Measurements from ENCODE around the gene MRGPRF.

The MRGPRF gene

DNA sequence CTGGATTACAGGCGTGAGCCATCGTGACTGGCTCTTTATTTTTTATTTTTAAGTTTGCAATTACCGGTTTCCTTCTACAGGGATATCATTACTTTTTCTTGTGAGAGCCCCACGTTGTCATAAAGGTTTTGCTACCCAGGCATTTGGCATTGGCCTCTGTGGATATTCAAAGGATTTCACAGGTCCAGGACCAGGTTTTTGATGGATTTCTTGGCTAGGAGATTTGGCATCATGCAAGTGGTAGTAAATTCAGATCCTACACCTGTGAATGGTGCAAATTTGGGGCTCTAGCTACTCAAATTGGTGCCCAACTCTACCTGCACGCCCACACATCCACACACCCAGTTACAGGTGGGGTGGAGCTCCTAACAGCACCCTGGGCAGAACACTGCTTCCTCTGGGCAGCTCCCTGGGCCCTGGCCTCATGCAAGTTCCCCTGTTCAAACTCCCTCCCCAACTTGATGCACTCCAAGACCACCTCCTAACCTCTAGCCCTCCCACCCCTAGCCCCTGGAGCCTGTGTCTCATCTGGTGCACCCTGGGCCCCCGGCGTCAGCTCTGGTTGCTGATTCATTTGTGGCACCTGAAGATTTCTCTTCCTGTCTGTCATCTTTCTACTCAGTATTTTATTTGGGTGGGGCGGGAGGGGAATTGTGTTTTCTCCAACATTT is 23.0 kb downstream of the MRGPRF start:
- CTCF ChIA-PET: interaction anchor here (1.6 kb wide), 1 partner anchor 11 kb away, joined by 9 read pairs; no protein-coding TSS in a partner anchor
- POLR2A ChIA-PET: no interaction called here
- no peak for DNase-seq (ENCODE audit: extremely low spot score)
- no peak for TF ChIP-seq CTCF (IDR thresholded peaks at IDR 0.05; ENCODE audit: control extremely low read depth, extremely low read depth, low read depth, missing control alignments)

DNA sequence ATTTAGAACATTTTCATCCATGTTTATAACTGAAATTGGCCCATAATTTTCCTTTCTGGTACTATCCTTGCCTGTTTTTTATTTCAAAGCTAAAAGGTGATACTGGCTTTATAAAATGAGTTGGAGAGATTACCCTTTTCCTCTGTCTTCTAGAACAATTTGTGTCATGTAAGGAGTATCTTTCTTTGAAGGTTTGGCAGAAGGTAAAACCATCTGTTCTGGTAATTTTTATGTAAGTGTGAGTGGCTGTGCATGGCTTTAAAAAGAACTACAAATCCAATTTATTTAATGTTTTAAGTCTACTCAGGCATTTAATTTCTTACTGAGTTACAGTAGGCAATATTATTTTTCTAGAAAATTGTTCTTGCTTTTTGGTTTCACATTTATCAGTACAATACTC is 24.6 kb downstream of the MRGPRF start:
- POLR2A ChIA-PET: no interaction called here

GRCh38 chr11:68987211-68987610 is 25.8 kb downstream of the MRGPRF start:
- TF ChIP-seq CTCF (IDR thresholded peaks at IDR 0.05; ENCODE audit: control extremely low read depth, extremely low read depth, low read depth, missing control alignments): no peak
- ChIA-PET CTCF (no interaction called here), POLR2A (no interaction called here)
- no peak for DNase-seq (ENCODE audit: extremely low spot score)

More for the DNA sequence above, 24.6 kb downstream of the MRGPRF start:
- CTCF ChIA-PET: interaction anchor here (1.2 to 1.6 kb wide), 2 partner anchors 9 kb away, joined by 3 to 9 read pairs; no protein-coding TSS in a partner anchor
- TF ChIP-seq CTCF (IDR thresholded peaks at IDR 0.05; ENCODE audit: control extremely low read depth, extremely low read depth, low read depth, missing control alignments): no peak
- no peak for DNase-seq (ENCODE audit: extremely low spot score)

DNA sequence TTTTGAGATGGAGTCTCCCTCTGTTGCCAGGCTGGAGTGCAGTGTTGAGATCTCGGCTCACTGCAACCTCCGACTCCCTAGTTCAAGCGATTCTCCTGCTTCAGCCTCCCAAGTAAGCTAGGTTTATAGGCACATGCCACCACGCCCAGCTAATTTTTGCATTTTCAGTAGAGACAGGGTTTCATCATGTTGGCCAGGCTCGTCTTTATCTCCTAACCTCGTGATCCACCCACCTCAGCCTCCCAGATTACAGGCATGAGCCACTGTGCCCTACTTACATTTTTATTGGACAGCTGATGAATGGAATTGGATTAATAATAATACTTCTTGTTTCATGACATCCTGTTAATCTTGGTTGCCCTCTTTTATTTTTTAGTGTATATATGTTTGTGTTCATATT is 29.2 kb downstream of the MRGPRF start:
- TF ChIP-seq CTCF (IDR thresholded peaks at IDR 0.05; ENCODE audit: control extremely low read depth, extremely low read depth, low read depth, missing control alignments): no peak
- DNase-seq (ENCODE audit: extremely low spot score): no peak
- ChIA-PET POLR2A (no interaction called here), CTCF (no interaction called here)

GRCh38 chr11:68982134-68982533 is 30.9 kb downstream of the MRGPRF start:
- POLR2A ChIA-PET: no interaction called here
- CTCF ChIA-PET: no interaction called here
- TF ChIP-seq CTCF (IDR thresholded peaks at IDR 0.05; ENCODE audit: control extremely low read depth, extremely low read depth, low read depth, missing control alignments): no peak
- DNase-seq (ENCODE audit: extremely low spot score): no peak

DNA sequence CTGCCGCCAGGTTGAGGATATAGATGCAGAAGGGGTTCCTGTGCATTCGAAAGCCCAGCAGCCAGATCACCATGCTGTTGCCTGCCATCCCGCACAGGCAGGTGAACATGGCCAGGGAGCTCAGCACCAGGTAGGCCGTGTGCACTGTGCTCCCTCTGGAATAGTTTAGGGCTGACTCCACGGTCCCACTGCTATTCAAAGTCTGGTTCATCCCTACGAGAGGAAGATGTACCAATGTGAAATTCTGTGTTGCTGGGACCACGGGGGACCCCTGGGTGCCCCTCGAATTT is 32.3 kb downstream of the MRGPRF start, which contains the start of gene MRGPRD:
Gene MRGPRD, minus strand, starts transcription at position 211 of the 290 bp plus-strand sequence. Its CDS starts 0 bp downstream, at position 211.
- no peak for DNase-seq (ENCODE audit: extremely low spot score)

More for the DNA sequence above, 32.3 kb downstream of the MRGPRF start, which contains the start of gene MRGPRD:
- ChIA-PET POLR2A (no interaction called here), CTCF (no interaction called here)
- TF ChIP-seq CTCF (IDR thresholded peaks at IDR 0.05; ENCODE audit: control extremely low read depth, extremely low read depth, low read depth, missing control alignments): no peak

All from GM10248 (cell line).